ENCODE measurements around the gene ALKBH8.
A peak's percentile ranks its signal among the peaks of the same experiment; 100 is the strongest.

Gene ALKBH8

GRCh38 chr11:107593951-107594350, 28.4 kb upstream of the ALKBH8 start:
- Histone ChIP-seq H3K79me2 (no peaks in the 10 kb centered on the region), H3K9me3 (ENCODE audit: control insufficient read depth, low read length) (no peaks in the 10 kb centered on the region), H3K36me3 (ENCODE audit: control insufficient read depth, insufficient read depth, low read length) (no peaks in the 10 kb centered on the region), H3K27me3 (ENCODE audit: control insufficient read depth, insufficient read depth, low read length) (no peaks in the 10 kb centered on the region), H3K27ac (no peak overlapping the region), H3K9ac (no peak overlapping the region), H3K4me1 (no peaks in the 10 kb centered on the region), H3K4me2 (ENCODE audit: low read length) (no peak overlapping the region), H2AFZ (no peak overlapping the region), H3K4me3 (ENCODE audit: low read depth, low read length) (no peak overlapping the region)
- TF ChIP-seq CTCF (IDR thresholded peaks at IDR 0.05) = no peak

- Histone ChIP-seq H2AFZ (no peak overlapping the region), H3K27ac (no peak overlapping the region), H3K79me2 (no peaks in the 10 kb centered on the region), H3K4me1 (no peaks in the 10 kb centered on the region), H3K36me3 (ENCODE audit: control insufficient read depth, insufficient read depth, low read length) (no peaks in the 10 kb centered on the region), H3K27me3 (ENCODE audit: control insufficient read depth, insufficient read depth, low read length) (no peaks in the 10 kb centered on the region), H3K4me3 (ENCODE audit: low read depth, low read length) (no peak overlapping the region), H3K9ac (no peak overlapping the region), H3K9me3 (ENCODE audit: control insufficient read depth, low read length) (no peaks in the 10 kb centered on the region), H3K4me2 (ENCODE audit: low read length) (no peak overlapping the region)
- no peak for TF ChIP-seq CTCF (IDR thresholded peaks at IDR 0.05)
Measured at GRCh38 chr11:107592813-107593212, 27.3 kb upstream of the ALKBH8 start.

- no peak overlapping the region for H3K9ac ChIP-seq
- no peak overlapping the region for H3K27ac ChIP-seq
- peak overlapping the region; percentile 88 for H2AFZ ChIP-seq
- H3K79me2 ChIP-seq = no peaks in the 10 kb centered on the region
- no peaks in the 10 kb centered on the region for H3K36me3 ChIP-seq (ENCODE audit: control insufficient read depth, insufficient read depth, low read length)
- TF ChIP-seq CTCF (IDR thresholded peaks at IDR 0.05) = no peak
- no peak overlapping the region for H3K4me3 ChIP-seq (ENCODE audit: low read depth, low read length)
- no peak overlapping the region for H3K4me2 ChIP-seq (ENCODE audit: low read length)
- no peaks in the 10 kb centered on the region for H3K4me1 ChIP-seq
- no peaks in the 10 kb centered on the region for H3K9me3 ChIP-seq (ENCODE audit: control insufficient read depth, low read length)
- no peaks in the 10 kb centered on the region for H3K27me3 ChIP-seq (ENCODE audit: control insufficient read depth, insufficient read depth, low read length)
Measured at GRCh38 chr11:107592231-107592590, 26.7 kb upstream of the ALKBH8 start.

- no peak overlapping the region for H3K9ac ChIP-seq
- H3K9me3 ChIP-seq (ENCODE audit: control insufficient read depth, low read length) = no peaks in the 10 kb centered on the region
- no peaks in the 10 kb centered on the region for H3K4me1 ChIP-seq
- no peaks in the 10 kb centered on the region for H3K36me3 ChIP-seq (ENCODE audit: control insufficient read depth, insufficient read depth, low read length)
- peak overlapping the region; percentile 83 for H3K4me2 ChIP-seq (ENCODE audit: low read length)
- peak overlapping the region; percentile 88 for H2AFZ ChIP-seq
- no peaks in the 10 kb centered on the region for H3K79me2 ChIP-seq
- peak overlapping the region; percentile 57 for H3K4me3 ChIP-seq (ENCODE audit: low read depth, low read length)
- H3K27me3 ChIP-seq (ENCODE audit: control insufficient read depth, insufficient read depth, low read length) = no peaks in the 10 kb centered on the region
- TF ChIP-seq CTCF (IDR thresholded peaks at IDR 0.05) = no peak
- no peak overlapping the region for H3K27ac ChIP-seq
Measured at GRCh38 chr11:107591378-107592230, 26.1 kb upstream of the ALKBH8 start.
